GM19467 (cell line): ENCODE measurements around the gene HEXD.
"Not testable (repeated sequence)": the region's sequence is repeated elsewhere in the genome, so short reads cannot be mapped to it uniquely, and the experiment has no call there.

Experiments
- ATAC-seq: cut with Tn5 transposase; IDR thresholded peaks from one replicate; pipeline ENCODE4 v1.9.1; 2021; ENCODE audit warnings: mild to moderate bottlenecking, moderate library complexity; ENCODE audit not compliant: unreplicated experiment

HEXD gene

DNA sequence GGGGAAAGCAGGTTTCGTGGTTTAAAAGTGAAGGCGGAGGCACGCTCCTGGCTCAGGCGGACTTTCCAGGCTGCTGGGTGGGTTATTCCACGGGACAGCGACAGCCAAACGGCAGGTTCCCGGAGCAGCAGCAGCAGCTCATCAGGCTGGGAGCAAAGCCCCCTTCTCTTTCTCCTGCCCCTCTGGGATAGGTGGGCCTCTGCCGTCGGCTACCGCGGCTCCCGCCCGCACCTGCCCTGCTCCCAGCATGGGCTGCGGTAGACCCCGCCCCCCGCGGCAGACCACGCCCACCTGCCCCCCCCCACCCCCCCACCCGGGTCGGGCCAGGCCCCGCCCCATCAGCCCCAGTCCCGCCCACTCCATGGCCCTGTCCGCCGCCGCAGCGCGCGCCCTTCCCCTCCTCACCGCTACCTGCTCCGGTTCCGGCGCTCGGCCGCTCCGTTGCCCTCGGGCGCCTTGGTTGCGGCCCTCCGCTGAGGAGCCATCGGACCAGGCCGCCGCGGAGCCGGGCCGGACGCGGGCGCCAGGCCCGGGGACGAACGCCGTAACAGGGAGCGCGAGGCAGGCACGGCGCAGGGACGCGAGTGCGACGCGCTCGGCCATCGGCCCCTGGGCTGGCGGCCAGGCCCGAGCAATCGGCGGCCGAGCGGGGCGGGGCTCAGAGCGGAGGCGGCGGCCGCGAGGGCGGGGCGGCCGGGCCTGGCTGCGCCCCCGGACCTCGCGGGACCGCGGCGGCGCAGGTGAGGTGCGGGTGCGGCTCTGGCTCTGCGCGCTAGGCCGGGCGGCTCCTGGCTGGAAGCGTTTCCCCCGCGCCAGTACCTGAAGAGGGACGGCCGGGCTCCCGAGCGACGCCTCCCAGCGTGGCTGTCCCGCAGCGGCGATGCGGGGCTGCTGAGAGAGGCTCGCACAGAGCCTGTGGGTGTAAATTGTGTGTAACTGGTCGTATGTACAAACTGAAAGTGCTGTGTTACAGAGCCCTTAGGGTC is at the start of gene HEXD, which contains the start of gene OGFOD3:
Gene HEXD (plus strand): TSS at position 347 of the 986 bp plus-strand sequence. CDS start 1,453 bp downstream, outside the sequence.
Gene OGFOD3 (minus strand): TSS at position 586 of the 986 bp plus-strand sequence. CDS start 101 bp downstream, at position 485.
- peak; percentile 84 for ATAC-seq

DNA sequence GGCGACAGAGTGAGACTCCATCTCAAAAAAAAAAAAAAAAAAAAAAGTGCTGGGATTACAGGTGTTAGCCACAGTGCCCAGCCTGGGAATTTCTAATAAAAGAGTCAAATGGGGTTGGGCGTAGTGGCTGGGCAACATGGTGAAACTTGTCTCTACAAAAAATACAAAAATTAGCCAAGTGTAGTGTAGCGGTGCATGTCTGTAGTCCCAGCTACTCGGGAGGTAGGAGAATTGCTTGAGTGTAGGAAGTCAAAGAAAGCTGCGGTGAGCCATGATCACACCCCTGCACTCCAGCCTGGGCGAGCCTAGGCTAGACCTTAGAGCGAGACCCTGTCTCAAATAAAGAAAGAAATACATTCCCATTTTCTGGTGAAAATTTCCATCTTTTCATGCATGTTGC is 48.9 kb upstream of the HEXD start:
- no peak for ATAC-seq

- peak; percentile 67 for ATAC-seq
Observed at GRCh38 chr17:82370471-82371332, 47.4 kb upstream of the HEXD start.

DNA sequence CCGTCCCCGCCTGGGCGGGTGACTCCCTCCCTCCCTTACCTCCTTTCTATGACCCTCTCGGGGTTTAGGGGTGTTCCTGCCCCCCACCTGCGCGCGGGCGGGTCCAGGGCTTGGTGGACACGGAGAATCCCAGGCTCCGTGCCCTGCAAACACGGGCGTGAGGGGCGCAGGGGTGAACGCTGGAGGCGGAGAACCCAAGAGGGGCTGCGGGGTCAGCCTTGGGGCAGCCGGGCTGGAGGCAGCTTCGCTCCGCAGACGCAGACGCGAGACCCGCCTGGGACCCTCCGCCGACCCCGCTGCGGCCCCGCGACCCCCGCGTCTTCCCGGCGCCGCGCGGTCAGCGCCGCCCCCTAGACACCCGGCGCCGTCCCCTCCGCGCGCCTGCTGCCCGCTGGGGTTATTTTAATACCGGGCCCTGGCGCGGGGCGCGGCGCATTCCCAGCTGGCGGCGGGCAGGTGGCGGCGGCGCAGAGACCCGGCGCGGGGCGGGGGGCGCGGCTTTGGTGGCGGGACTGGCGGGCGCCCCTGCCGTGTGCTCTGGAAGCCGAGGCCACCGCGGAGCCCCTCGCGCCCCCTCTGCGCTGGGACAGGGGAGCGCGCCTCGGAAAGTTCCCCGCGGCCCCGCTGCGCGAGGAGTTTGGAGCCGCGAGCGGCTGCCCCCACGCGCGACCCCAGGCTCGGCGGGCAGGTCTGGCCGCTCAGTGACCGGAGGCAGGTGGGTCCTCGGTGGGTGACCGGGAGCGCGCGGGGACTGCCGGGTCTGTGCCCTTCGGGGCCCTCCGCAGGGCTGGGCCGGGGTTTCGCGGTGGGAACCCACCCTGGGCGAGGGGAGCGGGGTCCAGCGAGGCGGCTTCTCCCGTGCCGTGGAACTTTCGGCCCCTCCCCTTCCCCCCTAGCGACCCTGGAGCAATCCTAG is 46.6 kb upstream of the HEXD start, which contains the start of gene UTS2R:
Gene UTS2R (plus strand): TSS at position 433 of the 916 bp plus-strand sequence. CDS start 2,560 bp downstream, outside the sequence.
- ATAC-seq = no peak

GRCh38 chr17:82372249-82373071 is 45.7 kb upstream of the HEXD start:
- no peak for ATAC-seq

DNA sequence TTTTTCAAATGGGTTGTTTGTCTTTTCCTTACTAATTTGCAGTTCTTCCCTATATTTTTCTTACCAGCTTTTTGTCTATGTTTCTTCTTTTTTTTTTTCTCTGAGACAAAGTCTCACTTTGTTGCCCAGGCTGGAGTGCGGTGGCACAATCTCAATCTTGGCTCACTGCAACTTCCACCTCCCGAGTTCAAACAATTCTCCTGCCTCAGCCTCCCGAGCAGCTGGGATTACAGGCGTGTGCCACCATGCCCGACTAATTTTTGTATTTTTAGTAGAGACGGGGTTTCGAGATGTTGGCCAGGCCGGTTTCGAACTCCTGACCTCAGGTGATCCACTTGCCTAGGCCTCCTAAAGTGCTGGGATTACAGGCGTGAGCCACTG is 45.1 kb upstream of the HEXD start:
- ATAC-seq = not testable (repeated sequence)

DNA sequence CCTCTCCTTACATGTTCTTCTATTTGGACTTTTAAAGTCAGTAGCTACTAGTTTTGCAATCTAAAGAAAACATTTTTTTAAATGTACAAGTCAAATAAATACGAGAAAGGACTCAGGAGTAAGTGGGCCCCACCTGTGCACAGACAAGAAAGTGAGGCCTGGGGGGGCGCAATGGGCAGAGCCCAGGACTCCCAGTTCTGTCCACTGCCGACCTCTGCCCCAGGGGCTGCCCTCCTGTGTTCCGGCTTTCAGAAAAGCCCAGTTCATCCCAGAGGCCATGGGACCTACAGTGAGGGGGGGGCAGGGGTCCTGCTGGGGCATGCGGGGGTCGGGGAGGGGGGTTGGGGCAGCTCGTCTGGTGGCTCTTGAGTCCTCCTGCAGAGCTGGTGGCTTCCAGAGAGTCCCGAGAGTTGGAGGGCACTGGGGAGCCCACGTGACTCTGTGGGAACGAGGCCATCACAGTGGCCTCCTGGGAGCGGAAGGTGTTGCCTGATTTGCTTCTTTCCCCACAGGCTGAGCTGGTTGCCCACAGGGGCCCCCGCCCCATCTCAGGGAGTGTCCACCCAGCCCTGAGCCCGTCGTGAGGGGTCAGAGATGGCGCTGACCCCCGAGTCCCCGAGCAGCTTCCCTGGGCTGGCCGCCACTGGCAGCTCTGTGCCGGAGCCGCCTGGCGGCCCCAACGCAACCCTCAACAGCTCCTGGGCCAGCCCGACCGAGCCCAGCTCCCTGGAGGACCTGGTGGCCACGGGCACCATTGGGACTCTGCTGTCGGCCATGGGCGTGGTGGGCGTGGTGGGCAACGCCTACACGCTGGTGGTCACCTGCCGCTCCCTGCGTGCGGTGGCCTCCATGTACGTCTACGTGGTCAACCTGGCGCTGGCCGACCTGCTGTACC is 44.2 kb upstream of the HEXD start:
- ATAC-seq = no peak

GRCh38 chr17:82374626-82375331 is 43.4 kb upstream of the HEXD start:
- ATAC-seq = no peak

DNA sequence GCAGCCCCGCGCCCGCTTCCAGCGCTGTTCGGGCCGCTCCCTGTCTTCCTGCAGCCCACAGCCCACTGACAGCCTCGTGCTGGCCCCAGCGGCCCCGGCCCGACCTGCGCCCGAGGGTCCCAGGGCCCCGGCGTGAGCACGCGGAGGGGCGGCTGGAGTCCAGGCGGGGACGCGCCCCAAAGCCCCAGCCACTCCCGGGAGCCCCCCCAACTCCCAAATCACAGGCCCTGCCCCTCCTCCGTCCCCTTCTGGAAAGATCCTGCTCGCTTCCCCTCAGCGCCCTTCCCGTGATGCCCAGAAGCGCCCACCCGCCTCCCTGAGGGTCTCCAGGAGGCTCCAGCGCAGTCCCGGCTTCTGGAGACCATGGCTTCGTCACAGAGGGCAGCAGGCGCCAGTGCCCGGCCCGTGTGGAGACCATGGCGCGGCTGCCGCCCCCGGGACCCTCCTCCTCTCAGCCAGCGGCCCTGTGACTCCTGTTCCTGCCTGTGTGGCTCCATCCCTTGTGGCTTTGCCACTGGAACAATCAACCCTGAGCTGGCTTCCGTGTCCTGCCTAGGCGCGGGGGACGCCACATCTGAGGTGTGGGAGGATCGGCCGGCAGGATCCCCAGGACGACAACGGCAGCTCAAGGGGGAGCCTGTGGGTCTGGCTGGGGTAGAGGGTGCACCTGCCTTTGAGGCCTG is 42.6 kb upstream of the HEXD start:
- ATAC-seq = no peak

DNA sequence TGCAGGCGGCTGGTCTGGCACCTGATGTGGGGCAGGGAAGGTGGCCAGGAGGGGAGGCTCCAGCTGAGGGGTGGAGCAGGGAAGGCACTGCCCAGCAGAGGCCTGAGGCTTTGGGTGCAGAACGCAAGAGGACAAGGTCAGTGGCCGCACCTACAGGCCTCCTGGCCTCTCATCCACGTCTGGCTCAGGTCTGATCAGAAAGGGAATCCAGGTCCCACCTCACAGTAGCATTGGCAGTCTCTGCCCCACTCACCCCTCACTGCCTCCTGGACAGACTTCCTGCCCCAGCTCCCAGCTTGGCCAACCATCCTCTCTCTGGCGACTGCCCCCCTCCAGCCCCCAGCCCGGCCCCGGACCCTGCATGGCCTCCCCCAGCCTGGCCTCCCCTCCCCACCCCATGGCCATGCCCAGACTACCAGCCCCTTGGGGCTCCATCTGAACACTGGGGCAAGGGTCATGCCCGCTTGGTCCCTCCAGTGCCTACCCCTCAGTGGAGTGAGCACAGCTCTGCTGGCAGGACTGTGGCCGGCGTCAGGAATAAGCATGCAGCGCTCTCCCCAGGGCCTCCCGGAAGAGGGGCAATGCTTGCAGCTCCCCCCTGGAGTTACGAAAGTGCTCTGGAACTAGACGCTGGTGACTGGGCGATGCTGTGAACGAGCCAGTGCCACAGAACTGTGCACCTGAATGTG is 42.0 kb upstream of the HEXD start:
- no peak for ATAC-seq

DNA sequence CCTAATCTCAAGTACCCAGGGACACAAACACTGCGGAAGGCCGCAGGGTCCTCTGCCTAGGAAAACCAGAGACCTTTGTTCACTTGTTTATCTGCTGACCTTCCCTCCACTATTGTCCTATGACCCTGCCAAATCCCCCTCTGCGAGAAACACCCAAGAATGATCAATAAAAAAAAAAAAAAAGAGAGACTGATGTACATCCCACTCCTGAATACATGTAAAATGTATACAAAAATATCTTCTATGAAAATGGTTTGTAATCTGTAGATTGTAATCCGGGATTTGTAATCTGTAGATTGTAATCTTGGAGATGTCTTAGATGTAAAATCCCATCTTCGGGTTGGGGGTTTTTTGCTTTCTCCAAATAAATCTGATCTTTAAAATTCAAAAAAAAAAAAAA is 40.9 kb upstream of the HEXD start:
- ATAC-seq = not testable (repeated sequence)

- no peak for ATAC-seq
Observed at GRCh38 chr17:82377924-82378740, 40.0 kb upstream of the HEXD start.

DNA sequence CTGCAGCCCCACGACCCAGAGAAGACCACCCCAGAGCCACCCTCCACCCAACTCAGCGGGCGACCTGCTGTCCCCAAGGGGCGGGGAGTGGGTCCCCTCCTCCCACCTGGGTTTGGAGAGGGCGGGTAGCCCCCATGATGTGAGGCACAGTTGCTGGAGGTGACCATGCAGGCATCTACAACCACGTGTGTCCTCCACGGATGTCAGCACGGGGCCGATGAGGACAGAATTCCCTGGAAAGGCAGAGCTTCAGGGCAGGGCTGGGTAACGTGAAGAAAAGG is 39.5 kb upstream of the HEXD start:
- ATAC-seq = no peak

- ATAC-seq = no peak
Observed at GRCh38 chr17:82380860-82381702, 37.1 kb upstream of the HEXD start.

GRCh38 chr17:82381703-82382009 is 36.5 kb upstream of the HEXD start:
- ATAC-seq = not testable (repeated sequence)
